NCI-H187 (cell line): ENCODE results near the gene GNG7.
"Not testable (repeated sequence)": the region's sequence is repeated elsewhere in the genome, so short reads cannot be mapped to it uniquely, and the experiment has no call there.

Experiments used
- DNase-seq, 2 experiments: peaks; one replicate each; lab custom pipeline; 2025; lab: John Stamatoyannopoulos, UW

GNG7 gene

DNA sequence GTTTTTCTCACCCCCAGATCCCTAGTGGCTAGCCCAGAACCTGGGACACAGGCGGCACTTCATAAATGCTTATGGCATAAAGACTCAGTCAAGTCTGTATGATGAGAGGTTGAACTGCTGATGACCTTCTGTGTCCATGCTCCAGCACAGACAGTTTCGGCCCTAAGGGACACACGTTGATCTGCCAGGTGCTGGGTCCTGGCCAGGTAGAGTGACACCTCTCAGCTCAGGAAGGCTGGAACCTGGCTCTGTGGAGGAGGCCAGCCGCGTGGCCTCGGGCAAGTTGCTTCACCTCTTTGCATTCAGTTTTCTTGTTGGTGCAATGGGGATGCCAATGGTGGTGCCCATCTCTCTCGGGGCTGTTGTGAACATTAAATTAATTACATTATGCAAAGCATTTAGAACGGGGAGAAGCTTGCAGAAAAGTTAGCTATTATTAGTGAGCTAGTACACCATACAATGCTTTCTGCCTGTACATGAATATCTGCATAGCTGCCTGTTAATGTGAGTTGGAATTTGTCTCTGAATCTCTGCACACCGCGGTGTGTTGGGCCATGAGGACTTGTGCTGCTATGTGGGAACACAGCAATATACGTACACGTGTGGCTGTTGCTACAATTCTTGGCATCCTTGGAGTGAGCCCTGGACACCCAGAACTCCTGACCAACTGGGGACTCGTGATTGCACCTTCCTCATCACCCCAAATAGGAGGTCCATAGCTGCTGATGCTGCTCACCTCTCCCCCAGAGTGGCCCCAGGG lies 218.1 kb downstream of the GNG7 start:
- DNase-seq: no peak

DNA sequence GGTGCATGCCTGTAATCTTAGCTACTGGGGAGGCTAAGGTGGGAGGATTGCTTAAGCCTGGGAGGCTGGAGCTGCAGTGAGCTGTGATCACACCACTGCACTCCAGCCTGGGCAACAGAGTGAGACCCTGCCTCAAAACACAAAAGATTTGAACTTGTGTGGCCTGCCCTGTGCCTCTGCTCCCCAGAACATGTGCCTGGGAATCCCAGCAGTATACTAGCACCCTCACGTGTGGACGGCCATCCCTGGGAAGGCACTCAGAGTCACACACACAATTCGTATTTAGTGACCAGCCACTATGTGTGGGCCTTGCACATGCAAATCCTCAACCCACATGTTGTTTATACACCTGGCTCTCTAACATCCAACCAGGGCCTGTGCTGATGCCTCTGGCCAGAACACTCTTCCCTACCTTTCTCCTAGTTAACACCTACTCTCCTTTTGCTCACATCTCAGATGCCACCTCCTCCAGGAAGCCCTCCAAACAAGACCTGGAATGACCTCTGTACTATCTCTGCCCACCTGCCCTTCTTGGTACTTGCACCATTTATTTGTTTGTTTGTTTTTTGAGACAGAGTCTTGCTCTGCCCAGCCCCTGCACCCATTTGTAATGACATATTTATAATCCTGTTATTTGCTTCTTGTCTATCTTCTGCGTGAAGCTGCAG lies 218.9 kb downstream of the GNG7 start:
- DNase-seq: no peak

DNA sequence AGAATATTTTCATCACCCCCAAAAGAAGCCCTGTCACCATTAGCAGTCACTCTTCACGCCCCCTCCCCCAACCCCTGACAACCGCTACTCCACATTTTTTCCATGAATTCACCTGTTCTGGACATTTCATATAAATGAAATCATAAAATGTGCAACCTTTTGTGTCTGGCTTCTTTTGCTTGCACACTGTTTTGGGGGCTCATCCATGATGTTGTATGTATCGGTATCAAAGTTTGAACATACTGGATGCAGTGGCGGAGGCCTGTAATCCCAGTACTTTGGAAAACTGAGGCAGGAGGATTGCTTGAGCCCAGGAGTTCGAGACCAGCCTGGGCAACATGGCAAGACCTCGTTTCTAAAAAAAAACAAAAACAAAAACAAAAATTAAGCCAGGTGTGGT lies 219.4 kb downstream of the GNG7 start:
- no peak for DNase-seq

DNA sequence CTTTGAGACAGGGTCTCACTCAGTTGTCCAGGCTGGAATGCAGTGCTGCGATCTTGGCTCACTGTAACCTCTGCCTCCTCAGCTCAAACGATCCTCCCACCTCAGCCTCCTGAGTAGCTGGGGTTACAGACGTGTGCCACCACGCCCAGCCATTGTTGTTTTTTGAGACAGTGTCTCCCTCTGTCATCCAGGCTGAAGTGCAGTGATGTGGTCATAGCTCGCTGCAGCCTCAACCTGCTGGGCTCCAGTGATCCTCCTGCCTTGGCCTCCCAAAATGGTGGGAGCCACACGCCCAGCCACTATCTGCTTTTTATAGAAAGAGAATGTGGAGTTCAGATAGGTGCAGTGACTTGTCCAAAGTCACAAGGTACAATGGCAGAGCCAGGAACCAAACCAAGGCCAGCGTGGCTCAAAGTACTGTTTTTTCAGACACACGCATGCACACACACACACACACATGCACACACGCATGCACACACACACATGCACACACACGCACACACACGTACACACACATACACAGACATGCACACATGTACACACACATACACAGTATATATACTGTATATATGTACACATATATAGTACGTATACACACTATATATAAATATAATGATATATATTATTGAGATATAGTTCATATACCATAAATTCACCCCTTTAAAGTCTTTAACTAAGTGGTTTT lies 220.0 kb downstream of the GNG7 start:
- no peak for DNase-seq

DNA sequence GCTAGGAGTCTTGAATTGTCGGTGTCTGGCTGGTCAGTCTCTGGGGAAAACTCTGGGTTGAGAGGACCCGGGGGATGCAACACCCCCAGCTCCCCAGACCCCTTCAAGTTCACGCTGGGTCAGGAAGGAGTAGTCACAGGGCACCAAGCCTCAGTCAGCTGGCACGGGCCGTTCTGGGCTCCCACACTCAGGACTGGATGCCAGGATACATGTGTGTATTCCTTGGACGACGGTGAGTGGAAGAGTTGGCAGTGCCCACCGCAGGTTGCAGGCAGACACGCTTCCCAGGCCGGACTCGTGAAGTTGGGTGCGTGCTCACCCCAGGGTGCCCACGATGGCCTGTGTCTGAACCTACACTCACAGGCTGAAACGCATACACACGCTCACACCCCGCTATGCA lies 221.0 kb downstream of the GNG7 start:
- no peak for DNase-seq

DNA sequence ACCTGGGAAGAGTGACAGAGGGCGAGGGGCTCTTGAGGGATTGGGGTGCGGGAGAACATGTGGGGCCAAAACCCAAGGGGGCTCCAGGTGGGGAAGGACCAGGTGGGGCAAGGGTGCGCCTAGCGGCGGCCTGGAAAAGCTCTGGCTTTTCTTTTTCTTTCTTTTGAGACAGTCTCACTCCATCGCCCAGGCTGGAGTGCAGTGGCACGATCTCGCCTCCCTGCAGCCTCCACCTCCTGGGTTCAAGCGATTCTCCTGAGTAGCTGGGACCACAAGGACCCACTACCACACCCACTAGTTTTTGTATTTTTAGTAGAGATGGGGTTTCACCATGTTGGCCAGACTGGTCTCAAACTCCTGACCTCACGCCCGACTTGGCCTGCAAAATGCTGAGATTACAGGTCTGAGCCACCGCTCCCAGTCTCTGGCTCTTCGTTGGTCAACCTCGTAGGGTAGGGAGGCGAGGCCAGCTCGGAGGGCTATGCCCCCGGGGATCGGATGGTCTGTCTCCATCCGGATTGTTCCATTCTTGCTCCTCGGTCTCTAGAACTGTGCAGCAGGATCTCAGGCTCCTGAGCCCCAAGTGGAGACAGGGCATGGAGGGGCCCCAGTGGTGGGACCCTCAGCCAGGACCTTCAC lies 222.8 kb downstream of the GNG7 start:
- DNase-seq: no peak

DNA sequence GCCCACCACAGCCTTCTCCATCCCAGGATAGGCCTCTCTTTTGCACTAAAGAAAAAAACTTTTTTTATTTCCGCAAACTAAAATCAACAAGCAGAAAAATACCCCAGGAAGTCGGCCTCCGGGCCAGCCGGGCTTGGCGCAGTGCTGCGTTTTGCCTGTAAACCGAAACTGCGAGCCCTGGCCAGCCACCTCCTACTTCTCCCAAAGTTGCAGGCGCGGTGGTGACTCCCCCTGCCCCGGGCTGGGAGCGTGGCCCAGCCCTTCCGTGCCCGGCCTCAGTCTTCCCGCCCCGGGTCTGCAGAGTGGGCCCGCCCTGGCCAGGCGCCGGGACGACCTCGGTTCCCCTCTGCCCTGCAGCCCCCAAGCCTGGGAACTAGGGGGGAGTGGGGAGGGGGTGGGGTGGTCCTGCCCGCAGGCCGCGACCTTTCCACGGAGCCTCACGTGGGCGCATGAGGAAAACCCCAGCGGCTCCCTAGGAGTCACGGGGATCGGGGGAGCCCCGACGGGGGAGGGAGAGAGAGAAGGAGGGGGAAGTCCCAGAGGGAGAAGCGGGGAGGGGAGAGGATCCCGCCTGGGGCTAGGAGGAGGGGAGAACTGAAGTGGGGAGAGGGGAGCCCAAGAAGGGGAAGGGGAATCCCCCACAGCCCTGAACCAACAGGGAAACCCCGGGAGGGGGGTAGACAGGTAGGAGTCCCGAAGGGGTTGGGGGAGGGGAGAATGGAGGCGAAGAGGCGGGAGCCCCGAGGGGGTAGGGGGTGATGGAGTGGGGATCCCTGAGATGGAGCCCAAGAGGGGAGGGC lies 223.5 kb downstream of the GNG7 start:
- DNase-seq: no peak

DNA sequence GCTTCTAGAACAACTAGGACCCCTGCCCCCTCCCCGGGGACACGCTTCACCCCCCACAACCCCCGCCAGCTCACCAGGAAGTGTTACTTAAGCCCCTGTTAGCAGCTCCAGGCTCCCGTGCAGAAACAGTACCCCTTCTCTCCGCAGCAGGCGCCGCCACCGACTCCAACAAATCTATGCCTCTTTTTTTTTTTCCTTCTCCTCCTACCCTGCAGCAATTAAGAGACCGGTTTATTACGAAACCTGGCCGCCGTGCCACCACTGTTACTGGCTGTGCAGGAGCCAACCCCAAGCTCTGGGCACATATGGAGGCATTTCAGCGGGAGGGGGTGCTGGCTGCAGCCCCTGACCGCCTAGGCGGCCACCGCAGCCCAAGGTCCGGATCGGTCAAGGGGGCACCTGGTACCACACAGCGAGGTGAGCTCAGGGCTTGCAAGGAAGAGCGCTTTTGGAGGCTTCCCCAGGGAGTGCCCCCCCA lies 224.2 kb downstream of the GNG7 start:
- DNase-seq: no peak

DNA sequence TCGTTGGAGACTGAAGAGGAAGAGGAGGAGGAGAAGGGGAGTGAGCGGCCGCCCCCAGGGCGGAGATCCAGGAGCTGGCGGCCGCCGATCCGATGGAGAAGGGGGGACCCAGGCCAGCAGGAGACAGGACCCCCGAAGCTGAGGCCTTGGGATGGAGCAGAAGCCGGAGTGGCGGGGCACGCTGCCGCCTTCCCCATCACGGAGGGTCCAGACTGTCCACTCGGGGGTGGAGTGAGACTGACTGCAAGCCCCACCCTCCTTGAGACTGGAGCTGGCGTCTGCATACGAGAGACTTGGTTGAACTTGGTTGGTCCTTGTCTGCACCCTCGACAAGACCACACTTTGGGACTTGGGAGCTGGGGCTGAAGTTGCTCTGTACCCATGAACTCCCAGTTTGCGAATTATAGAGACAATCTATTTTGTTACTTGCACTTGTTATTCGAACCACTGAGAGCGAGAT lies 224.7 kb downstream of the GNG7 start:
- DNase-seq: no peak

DNA sequence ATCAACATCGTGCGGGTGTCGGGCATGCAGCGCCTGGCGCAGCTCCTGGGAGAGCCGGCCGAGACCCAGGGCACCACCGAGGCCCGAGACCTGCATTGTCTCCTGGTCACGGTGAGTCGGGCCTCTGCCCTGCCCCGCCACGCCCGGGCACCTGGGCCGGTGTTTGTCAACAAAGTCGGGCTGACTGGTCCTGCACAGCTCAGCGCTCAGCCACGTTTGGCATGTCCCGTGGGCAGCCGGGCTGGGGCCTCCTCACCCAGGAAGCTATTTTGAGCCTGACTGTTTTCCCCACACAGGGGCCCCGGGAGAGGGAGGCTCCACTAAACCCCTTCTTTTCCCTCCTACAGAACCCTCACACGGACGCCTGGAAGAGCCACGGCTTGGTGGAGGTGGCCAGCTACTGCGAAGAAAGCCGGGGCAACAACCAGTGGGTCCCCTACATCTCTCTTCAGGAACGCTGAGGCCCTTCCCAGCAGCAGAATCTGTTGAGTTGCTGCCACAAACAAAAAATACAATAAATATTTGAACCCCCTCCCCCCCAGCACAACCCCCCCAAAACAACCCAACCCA lies 225.3 kb downstream of the GNG7 start:
- no peak for DNase-seq

DNA sequence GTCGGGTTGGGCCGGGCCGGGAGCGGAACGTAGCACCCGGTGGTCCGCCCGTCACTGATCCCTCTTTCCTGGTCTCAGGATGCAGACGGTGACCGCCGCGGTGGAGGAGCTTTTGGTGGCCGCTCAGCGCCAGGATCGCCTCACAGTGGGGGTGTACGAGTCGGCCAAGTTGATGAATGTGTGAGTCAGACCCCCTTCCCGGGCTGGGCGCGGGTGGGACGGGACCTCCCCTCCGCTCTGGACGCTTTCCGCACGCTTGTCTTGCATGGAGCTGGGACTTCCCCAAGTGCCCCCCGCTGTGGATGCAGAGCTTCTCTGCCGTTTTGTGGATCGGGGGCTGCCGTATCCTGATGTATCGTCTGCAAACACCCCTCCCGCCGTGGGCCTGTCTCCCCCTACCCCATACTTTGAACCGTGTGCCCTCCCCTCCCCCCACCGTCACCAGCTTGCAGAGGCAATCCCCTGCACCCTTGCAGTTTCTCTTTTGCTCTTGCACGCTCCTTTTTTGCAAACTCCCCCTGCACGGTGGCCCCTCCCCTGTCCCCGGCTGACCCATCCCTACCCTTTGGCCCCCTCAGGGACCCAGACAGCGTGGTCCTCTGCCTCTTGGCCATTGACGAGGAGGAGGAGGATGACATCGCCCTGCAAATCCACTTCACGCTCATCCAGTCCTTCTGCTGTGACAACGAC lies 225.9 kb downstream of the GNG7 start:
- DNase-seq: no peak

DNA sequence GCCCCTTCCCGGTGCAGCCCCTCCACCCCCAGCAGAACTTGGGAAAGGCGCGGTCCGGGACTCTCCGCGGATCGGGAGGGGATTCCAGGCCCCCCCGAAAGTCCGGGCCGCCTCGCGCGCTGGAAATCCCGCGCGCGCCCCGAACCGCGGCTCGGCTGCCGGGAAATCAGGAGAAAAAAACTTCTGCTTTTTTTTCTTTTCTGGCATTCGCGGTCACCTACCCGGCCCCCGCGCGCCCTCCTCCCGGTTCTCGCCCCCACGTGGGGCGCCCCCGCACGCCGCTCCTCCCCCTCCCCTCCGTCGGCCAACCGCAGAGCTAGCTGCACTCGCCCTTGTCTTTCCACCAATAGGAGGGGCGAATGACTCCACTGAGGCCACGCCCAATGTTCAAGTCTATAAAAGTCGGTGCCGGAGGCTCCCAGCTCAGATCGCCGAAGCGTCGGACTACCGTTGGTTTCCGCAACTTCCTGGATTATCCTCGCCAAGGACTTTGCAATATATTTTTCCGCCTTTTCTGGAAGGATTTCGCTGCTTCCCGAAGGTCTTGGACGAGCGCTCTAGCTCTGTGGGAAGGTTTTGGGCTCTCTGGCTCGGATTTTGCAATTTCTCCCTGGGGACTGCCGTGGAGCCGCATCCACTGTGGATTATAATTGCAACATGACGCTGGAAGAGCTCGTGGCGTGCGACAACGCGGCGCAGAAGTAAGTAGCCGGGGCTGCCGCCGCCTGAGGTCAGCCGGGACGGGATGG lies 226.6 kb downstream of the GNG7 start, which contains the start of gene GADD45B:
Gene GADD45B (plus strand): TSS at position 426 of the 749 bp plus-strand sequence. CDS start 232 bp downstream, at position 658.
- peak; percentile 88 to 93 for DNase-seq

DNA sequence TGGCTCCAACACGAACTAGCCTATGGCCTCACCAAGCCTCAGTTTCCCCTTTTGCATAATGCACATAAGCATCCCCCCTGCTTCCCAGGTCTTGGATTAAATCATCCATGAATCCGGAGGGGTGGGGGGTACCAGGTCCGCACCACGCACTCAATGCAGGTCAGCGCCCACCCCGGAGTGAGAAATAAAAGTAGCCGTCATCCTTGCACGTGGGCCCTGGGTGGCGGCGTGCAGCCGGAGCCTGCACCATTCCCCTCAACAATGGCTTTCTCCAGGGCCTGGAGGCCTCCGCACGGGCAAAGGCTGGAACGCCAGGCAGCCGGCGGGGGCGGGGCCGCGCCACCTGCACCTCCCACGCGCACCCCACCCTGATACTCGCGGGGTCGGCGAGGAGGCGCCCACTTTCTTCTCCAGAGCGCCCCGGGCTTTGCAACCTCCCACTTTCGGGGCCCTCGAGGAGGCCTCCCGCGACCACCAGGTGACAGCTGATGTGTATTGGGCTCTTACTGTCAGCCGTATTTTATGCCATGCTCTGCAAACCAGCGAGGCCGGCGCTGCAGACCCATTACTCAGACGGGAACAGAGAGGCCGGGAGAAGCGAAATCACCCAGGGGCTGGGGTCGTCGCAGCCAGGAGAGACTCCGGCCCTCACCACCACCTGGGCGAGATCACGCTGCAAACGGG lies 227.3 kb downstream of the GNG7 start:
- DNase-seq: no peak

DNA sequence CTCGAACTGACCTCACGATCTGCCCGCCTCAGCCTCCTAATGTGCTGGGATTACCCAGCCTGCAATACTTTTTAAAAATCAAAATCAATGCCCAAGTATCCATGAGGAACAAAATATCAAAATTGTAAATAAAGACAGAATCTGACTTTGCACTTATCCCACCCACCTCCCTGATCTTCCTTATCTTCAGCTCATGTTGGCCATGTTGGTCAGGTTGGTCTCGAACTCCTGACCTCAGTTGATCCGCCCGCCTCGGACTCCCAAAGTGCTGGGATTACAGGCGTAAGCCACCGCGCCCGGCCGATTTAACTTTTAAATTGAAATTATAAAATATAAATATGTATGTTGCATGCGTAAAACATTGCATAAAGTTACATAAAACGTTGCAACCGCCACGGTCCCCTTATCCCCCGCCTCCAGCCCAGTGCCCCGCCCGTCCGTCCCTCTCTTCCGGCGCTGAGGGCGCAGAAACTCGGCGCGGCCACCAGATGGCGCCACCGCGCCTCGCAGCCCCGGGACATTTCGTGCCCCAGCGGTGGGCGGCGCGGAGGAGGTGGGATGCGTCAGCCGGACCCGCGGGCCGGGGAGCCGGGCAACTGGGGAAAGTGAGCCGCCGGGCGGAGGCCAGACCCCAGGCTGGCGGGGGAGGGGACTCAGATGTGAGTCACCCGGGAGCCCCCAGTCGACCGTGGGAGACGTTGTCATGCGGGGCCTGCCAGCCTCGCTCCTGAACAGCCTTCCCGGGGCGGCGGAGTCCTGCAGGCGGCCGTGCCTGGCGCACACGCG lies 228.1 kb downstream of the GNG7 start:
- peak; percentile 28 to 49 for DNase-seq

DNA sequence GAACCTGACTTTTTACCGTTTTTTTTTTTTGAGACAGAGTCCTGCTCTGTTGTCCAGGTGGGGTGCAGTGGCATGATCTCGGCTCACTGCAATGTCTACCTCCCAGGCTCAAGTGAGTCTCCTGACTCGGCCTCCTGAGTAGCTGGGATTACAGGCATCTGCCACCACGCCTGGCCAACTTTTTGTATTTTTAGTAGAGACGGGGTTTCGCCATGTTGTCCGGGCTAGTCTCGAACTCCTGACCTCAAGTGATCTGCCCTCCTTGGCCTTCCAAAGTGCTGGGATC lies 232.6 kb downstream of the GNG7 start:
- not testable (repeated sequence) for DNase-seq

DNA sequence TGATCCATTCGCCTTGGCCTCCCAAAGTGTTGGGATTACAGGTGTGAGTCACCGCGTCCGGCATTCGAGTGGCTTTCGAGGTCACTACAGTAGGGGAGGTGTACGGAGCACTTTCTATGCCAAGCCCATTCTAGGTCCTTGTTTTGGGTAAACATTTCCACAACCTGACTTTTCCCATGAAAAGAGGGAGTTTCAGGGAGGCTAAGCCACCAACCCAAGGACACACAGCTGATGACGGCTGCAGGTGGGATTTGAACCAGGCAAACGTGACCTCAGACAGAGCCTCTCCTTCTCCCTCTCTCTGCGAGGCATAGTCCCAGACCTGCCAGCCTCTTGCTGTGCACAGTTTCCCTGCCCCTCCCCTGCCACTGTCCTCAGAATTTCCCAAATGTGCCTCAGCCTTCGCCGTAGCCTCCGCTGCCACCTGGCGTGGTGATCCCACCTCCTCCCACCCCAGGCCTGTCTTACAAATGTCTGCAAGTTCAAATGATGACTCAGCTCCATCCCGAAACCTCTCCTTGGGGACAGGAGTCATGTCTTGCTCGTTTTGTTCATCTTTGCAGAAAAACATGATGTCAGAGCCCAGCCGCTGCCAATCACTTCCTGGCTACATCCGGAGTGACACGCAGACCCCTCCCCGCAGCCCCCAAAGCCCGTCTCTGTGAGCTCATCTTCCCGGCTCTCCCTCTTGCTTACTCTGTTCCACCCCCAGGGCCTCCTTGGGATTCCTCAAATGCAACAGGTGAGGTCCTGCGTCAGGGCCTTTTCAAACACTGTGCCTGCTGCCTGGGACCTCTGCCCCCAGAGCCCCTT lies 233.2 kb downstream of the GNG7 start:
- no peak for DNase-seq

DNA sequence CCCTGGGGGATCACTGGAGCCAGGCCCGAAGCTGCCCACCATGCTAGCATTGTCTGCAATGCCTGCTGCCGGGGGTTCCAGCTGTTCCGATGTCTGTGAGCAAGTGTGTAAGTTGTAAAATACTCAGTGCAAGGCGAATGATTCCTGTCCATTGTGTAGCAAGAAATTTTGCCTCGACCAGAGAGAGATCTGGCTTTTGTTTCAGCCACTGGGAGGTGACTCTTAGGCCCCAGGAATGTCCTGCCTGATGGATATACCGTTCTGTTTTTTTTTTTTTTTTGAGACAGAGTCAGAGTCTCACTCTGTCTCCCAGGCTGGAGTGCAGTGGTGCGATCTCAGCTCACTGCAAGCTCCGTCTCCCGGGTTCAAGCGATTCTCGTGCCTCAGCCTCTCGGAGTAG lies 233.9 kb downstream of the GNG7 start:
- DNase-seq: no peak

DNA sequence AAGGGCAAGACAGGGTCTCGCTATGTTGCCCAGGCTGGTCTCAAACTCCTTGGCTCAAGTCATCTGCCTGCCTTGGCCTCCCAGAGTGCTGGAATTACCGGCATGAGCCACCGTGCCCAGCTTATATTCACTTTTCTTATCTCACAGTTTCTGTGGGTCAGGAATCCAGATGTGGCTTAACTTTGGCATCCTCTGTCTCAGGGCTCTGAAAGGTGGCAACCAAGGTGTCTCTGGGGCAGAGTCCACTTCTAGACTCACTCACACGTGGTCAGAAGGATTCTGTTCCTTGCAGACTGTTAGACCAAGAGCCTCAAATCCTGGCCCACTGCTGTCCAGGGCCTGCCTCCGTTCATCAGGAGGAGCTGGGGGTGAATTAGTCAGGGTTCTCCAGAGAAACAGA lies 238.1 kb downstream of the GNG7 start:
- DNase-seq: no peak
